GM11168 (cell line): ENCODE results near the gene LUC7L.
"Not testable (repeated sequence)": the region's sequence is repeated elsewhere in the genome, so short reads cannot be mapped to it uniquely, and the experiment has no call there.

ENCODE experiments used
- in situ Hi-C: fragments of 300-500 bp; cut with MboI; formaldehyde crosslinking; loops from one replicate; pipeline ENCODE4 v1.12.0; 2022; ENCODE audit warnings: low sequenced_read_pairs; ENCODE audit not compliant: unreplicated experiment

Gene LUC7L

GRCh38 chr16:168424-168823, 60.8 kb downstream of the LUC7L start:
- in situ Hi-C loops: no loop called here

GRCh38 chr16:167122-167690, 62.0 kb downstream of the LUC7L start:
- in situ Hi-C loops: no loop called here

- in situ Hi-C loops: no loop called here
Observed at GRCh38 chr16:166375-167121, 62.7 kb downstream of the LUC7L start.

- in situ Hi-C loops: no loop called here
Observed at GRCh38 chr16:165539-166374, 63.5 kb downstream of the LUC7L start, which contains the start of gene HBM. Gene HBM (plus strand): TSS chr16:165978. CDS start chr16:165998, 20 bp downstream.

- in situ Hi-C loops: no loop called here
Observed at GRCh38 chr16:164827-165538, 64.3 kb downstream of the LUC7L start.

GRCh38 chr16:164134-164823, 65.0 kb downstream of the LUC7L start:
- in situ Hi-C loops: not testable (repeated sequence)

GRCh38 chr16:163696-164095, 65.6 kb downstream of the LUC7L start:
- in situ Hi-C loops: not testable (repeated sequence)

- in situ Hi-C loops: not testable (repeated sequence)
Observed at GRCh38 chr16:163139-163538, 66.1 kb downstream of the LUC7L start.

GRCh38 chr16:162271-162991, 66.8 kb downstream of the LUC7L start:
- in situ Hi-C loops: no loop called here

- in situ Hi-C loops: no loop called here
Observed at GRCh38 chr16:160691-161190, 68.5 kb downstream of the LUC7L start.

GRCh38 chr16:160242-160641, 69.0 kb downstream of the LUC7L start:
- in situ Hi-C loops: not testable (repeated sequence)

GRCh38 chr16:159136-159849, 70.0 kb downstream of the LUC7L start:
- in situ Hi-C loops: no loop called here

- in situ Hi-C loops: no loop called here
Observed at GRCh38 chr16:155031-155398, 74.2 kb downstream of the LUC7L start.

- in situ Hi-C loops: no loop called here
Observed at GRCh38 chr16:154217-155030, 74.8 kb downstream of the LUC7L start.

- in situ Hi-C loops: not testable (repeated sequence)
Observed at GRCh38 chr16:153550-154216, 75.6 kb downstream of the LUC7L start.

- in situ Hi-C loops: not testable (repeated sequence)
Observed at GRCh38 chr16:153129-153521, 76.1 kb downstream of the LUC7L start.
